Adipocyte (in vitro differentiated cells): ENCODE results near the gene ZMIZ1.

Experiments
- DNase-seq: peaks from one replicate; pipeline ENCODE4 v3.0.0-alpha.2; 2015; ENCODE audit warnings: low read depth
- H3K27me3 ChIP-seq: replicated peaks from 2 replicates; pipeline ENCODE4 v1.7.0; 2013; ENCODE audit warnings: mild to moderate bottlenecking, low read length, moderate library complexity; ENCODE audit not compliant: control insufficient read depth, insufficient read depth
- H3K36me3 ChIP-seq: 2 replicates; pipeline ENCODE4 v1.7.0; 2013; ENCODE audit warnings: low read length, mild to moderate bottlenecking, moderate library complexity; ENCODE audit not compliant: control insufficient read depth, insufficient read depth, severe bottlenecking
- H3K4me1 ChIP-seq: 2 replicates; pipeline ENCODE4 v1.7.0; 2013; ENCODE audit warnings: mild to moderate bottlenecking, low read length, moderate library complexity; ENCODE audit not compliant: control insufficient read depth, insufficient read depth
- H3K4me3 ChIP-seq: 2 replicates; pipeline ENCODE4 v1.7.0; 2013; ENCODE audit warnings: mild to moderate bottlenecking, low read length, moderate library complexity
- H3K9ac ChIP-seq: 2 replicates; pipeline ENCODE4 v1.7.0; 2013; ENCODE audit warnings: mild to moderate bottlenecking, low read length, moderate library complexity
- H3K9me3 ChIP-seq: 2 replicates; pipeline ENCODE4 v1.7.0; 2013; ENCODE audit warnings: mild to moderate bottlenecking, low read length, moderate library complexity; ENCODE audit not compliant: control insufficient read depth

Gene ZMIZ1

DNA sequence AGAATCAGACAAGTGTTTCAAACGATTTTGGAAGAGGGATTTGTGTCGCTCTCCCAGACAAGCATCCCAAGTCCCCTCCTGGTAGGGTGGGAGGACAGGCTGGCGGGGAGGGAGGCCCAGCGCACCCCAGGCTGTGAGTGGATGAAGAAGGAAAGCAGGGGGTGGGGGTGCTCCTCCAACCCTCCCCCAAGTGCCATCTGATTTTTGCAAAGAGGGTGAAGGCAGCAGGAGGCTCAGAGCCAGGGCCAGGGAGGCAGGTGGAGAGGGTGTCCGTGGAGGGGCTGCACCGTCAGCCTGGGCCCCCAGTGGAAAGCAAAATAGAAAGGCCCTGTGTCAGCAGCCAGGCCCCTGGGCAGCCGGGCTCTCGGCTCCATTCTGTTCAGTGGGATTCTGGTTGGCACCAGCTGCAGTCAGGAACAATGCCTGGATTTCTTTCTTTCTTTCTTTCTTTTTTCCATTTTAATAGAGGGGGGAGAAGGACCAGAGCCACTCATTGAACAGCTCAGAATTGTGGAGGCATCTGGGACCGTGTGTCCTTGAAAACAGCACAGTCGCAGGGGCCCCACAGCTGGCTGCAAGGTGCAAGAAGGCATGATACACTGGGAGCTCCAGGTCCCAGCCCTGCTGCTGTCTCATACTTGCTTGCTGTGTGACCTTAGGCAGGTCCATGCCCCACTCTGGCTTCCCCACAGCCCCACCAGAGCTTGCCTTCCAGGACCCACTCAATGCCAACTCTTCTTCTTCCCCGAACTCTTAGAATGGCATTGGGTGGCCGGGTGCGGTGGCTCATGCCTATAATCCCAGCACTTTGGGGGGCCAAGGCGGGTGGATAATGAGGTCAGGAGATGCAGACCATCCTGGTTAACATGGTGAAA is 7.1 kb upstream of the ZMIZ1 start:
- H3K9ac ChIP-seq: no peak overlapping the region
- peaks cover 13% of the 10 kb centered on the region for H3K4me1 ChIP-seq
- DNase-seq: no peak
- H3K36me3 ChIP-seq: no peaks in the 10 kb centered on the region
- no peak overlapping the region for H3K4me3 ChIP-seq
- H3K9me3 ChIP-seq: no peaks in the 10 kb centered on the region
- no peaks in the 10 kb centered on the region for H3K27me3 ChIP-seq

DNA sequence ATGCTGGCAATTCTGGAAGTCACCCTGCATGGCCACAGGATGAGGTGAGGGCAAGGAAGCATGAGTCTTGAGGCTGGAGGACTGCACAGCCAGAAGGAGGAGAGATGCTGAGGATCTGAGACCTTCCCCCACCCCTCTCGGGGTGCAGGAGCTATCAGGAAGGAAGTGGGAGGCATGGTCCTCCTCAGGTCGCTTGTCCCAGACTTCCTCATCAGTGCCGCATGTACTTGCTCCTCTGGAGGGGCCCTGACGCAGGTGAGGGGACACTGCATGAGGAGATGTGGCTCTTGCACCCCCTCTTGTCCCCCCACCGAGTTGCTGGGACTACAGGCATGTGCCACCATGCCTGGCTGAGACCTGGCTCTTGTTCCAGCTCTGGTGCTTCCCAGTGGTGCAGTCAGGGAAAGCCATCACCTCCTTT is 5.7 kb upstream of the ZMIZ1 start:
- Histone ChIP-seq H3K4me3 (no peak overlapping the region), H3K36me3 (no peaks in the 10 kb centered on the region), H3K9me3 (no peaks in the 10 kb centered on the region), H3K9ac (no peak overlapping the region), H3K4me1 (peaks cover 13% of the 10 kb centered on the region), H3K27me3 (no peaks in the 10 kb centered on the region)
- DNase-seq: no peak

DNA sequence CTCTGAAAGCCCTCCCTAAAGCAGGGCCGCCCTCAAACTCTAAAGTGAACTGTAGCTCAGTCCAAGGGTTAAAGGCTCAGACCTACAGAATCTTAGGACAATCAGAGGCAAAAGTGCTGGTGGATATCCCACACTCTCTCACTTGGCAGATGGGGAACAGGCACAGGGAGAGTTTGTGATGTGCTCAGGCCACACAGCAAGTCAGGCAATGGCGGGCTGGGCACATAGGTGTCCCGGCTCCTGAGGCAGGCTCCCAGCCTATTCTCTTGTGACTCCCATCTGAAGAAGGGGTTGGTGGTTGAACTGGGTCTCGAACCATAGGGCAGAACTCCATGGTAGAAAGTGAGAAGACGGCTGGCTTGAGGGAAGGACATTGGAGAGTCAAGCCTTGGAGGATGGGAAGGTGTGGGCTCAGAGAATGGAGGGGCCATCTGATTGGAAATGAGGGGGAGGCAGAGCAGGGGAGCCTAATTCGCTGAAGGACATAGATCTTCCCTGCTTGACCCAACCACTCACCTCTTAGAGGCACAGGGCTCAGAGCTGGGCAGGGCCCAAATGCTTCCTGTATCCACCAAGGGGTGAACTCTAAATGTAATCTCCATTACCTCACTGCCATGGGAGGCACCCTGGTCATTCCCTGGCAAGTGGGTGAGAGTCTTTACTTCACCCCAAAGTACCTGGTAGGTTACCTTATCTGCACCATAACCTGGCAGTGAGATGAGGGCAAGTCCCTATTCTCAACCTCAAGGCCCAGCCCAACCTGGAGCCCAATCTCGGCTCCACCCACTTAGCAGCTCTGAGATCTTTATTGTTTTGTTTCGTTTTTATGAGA is 4.9 kb upstream of the ZMIZ1 start:
- Histone ChIP-seq H3K9me3 (no peaks in the 10 kb centered on the region), H3K9ac (no peak overlapping the region)

GRCh38 chr10:79065091-79065551 is 3.6 kb upstream of the ZMIZ1 start:
- Histone ChIP-seq H3K27me3 (no peaks in the 10 kb centered on the region), H3K4me3 (no peak overlapping the region), H3K9me3 (no peaks in the 10 kb centered on the region), H3K4me1 (peaks cover 13% of the 10 kb centered on the region), H3K9ac (no peak overlapping the region), H3K36me3 (no peaks in the 10 kb centered on the region)
- no peak for DNase-seq

More for the DNA sequence above, 4.9 kb upstream of the ZMIZ1 start:
- no peak for DNase-seq
- H3K36me3 ChIP-seq: no peaks in the 10 kb centered on the region
- no peaks in the 10 kb centered on the region for H3K27me3 ChIP-seq
- H3K4me1 ChIP-seq: peaks cover 13% of the 10 kb centered on the region
- no peak overlapping the region for H3K4me3 ChIP-seq

DNA sequence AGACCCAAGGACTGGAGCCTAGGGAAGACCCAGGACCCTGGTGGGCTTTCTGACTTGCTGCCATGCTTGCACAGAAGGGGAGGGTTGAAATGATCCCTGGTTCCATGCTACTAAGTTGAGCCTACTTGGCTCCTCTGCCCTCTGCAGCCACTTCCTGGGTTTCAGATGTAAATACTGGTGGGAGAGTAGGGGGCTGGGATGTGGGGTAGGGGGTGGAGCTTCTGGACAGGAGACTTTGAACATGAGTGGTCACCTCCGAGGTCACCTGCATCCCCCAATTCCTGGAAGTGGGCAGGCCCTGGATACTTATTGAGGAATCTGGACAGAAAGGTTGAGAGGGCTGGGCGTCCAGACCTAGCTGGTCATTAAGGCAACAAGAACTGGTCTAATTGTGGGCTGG is 2.9 kb upstream of the ZMIZ1 start:
- Histone ChIP-seq H3K4me1 (peaks cover 13% of the 10 kb centered on the region), H3K9ac (no peak overlapping the region), H3K4me3 (no peak overlapping the region), H3K36me3 (no peaks in the 10 kb centered on the region), H3K27me3 (no peaks in the 10 kb centered on the region), H3K9me3 (no peaks in the 10 kb centered on the region)
- DNase-seq: no peak

DNA sequence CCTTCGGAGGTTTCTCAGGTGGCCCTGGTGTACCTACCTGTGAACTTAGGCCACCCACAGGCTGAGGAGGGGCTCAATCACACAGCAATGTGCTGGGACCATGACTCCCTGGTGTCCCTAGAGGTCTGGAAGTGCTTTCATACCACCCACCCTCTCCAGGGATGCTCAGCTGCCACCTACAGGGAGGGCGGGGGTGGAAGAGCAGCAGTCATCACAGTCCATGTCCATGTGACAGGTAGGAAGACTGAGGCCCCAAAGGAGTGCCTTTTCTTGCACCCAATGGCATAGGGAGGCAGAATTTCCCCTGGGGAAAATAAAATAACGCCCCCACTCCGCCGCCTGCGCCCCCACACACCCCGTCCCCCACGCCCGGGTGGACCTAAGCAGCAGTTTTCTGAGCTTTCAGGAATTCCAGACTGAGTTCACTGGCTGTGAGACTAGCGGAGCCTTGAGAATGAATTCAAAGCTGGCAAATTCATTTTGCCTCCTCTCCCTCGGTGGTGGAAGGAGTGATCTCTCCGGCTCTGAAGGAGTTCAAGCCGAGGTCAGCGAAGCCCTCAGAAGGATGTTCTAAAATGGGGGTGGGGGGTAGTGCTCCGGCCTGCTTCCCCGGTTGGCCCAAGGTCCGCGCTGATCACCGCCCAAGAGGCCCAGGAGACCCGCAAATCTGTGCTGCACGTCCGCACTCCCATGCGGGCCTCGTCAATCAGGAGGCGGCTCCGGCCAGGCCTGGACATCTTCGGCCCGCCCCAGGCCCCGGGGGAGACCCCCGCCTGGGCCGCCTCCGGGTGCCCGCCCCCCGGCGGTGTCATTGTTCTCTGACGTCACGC is 2.1 kb upstream of the ZMIZ1 start:
- Histone ChIP-seq H3K9ac (peak overlapping the region; percentile 88), H3K4me1 (peaks cover 8% of the 10 kb centered on the region), H3K27me3 (no peaks in the 10 kb centered on the region), H3K9me3 (no peaks in the 10 kb centered on the region), H3K36me3 (no peaks in the 10 kb centered on the region), H3K4me3 (peak overlapping the region; percentile 95)
- peak; percentile 36 for DNase-seq

DNA sequence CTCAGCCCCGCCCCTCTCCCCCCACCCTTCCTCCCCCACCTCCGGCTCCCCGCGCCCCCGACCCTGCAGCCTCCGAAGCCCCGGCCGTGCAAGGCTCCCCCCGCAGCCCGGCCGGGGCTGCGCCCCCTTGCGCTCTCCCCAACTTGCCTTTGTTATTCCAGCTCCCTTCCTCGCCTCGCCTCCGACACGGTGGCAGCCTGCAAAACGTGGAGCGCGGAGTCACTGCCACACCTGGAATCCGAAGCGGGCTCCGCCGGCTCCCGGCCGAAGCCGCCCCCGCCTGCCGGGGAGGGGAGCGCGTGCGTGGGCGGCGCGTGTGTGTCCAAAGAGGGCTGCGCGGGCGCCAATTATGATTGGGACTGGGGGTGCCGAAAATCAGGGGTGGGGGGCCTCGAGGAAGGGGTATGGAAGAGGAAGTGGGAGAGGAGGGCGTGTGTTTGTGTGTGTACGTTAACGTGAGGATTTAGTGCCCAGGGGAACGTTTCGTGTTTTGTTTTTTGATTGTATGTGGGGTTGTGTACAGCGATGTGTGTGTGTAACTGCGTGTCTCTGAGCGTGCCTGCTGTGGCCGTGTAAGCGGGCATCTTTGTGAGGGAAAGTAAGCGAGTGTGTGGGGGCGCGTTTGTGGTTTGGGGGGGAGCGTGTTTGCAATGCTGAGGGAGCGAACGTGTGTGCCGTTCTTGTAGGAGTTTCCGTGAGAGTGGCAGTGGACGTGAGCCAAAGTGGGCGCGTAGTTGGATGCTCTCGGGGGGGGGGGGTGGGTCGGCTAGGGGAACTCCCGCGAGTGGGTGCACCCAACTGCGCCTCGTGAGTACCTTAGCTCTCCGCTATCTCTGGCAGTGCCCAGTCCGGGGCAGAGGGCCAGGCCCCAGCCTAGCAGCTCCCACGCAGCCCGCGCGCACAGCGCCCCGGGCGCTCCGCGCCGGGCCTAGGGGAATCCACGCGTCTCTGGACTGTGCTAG is 1.2 kb upstream of the ZMIZ1 start:
- peaks cover 13% of the 10 kb centered on the region for H3K4me1 ChIP-seq
- peak; percentile 95 for DNase-seq
- peak overlapping the region; percentile 96 for H3K9ac ChIP-seq
- H3K36me3 ChIP-seq: no peaks in the 10 kb centered on the region
- H3K27me3 ChIP-seq: no peaks in the 10 kb centered on the region
- H3K9me3 ChIP-seq: no peaks in the 10 kb centered on the region
- H3K4me3 ChIP-seq: peak overlapping the region; percentile 95

DNA sequence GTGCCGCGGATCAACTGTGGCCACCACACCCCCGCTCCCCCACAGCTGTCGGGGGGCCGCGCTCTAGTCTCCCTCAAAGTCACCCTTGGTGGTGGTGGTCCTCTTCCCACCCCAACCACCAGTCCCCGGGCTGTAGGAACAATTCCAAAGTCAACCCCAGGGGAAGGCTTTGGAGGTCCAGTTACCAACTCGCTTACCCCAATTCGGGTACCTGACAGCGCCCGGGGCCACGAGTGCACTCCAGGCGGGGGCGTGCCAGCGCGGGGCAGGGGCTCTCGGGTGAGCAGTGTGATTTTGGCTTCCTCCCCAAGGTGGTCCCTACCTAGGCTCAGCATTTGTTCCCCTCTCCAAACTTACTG is 584 bp upstream of the ZMIZ1 start:
- H3K9me3 ChIP-seq: no peaks in the 10 kb centered on the region
- peak overlapping the region; percentile 95 for H3K4me3 ChIP-seq
- peak overlapping the region; percentile 96 for H3K9ac ChIP-seq
- peak; percentile 56 for DNase-seq
- no peaks in the 10 kb centered on the region for H3K36me3 ChIP-seq
- peaks cover 20% of the 10 kb centered on the region for H3K4me1 ChIP-seq
- H3K27me3 ChIP-seq: no peaks in the 10 kb centered on the region

GRCh38 chr10:79069325-79070080 is 737 bp downstream of the ZMIZ1 start:
- peak; percentile 82 for DNase-seq
- H3K4me1 ChIP-seq: peaks cover 33% of the 10 kb centered on the region
- H3K9me3 ChIP-seq: no peaks in the 10 kb centered on the region
- no peaks in the 10 kb centered on the region for H3K36me3 ChIP-seq
- no peaks in the 10 kb centered on the region for H3K27me3 ChIP-seq
- H3K4me3 ChIP-seq: peak overlapping the region; percentile 95
- H3K9ac ChIP-seq: peak overlapping the region; percentile 96
